GM23338 (cell line): ENCODE results near the gene DCST1. TPM values are rescaled to one million over a fixed set of nuclear protein-coding genes. Genes with fewer than 3 reads are reported as not detected.

Experiments used
- ATAC-seq: fragments of 200-7000 bp; cut with Tn5 transposase; 3 replicates; pipeline ENCODE4 v1.9.1; 2020
- DNase-seq: peaks from one replicate; pipeline ENCODE4 v3.0.0-alpha.2; 2015; ENCODE audit warnings: low spot score
- H2AFZ ChIP-seq: fragments of 200-600 bp; sonication (generic); 2 replicates; pipeline ENCODE4 v1.8.0; 2016; ENCODE audit warnings: antibody characterized with exemption, mild to moderate bottlenecking, moderate library complexity
- H3F3A ChIP-seq: fragments of 200-600 bp; sonication (generic); replicated peaks from 2 replicates; pipeline ENCODE4 v1.8.0; 2017; ENCODE audit warnings: antibody characterized with exemption, mixed run types, low read depth
- H3K27ac ChIP-seq: fragments of 200-600 bp; sonication (generic); 2 replicates; pipeline ENCODE4 v1.6.1; 2016; ENCODE audit warnings: low read depth
- H3K27me3 ChIP-seq: fragments of 200-600 bp; sonication (generic); 2 replicates; pipeline ENCODE4 v1.8.0; 2016; ENCODE audit warnings: mild to moderate bottlenecking, mixed run types, moderate library complexity; ENCODE audit not compliant: insufficient read depth
- H3K36me3 ChIP-seq: fragments of 200-600 bp; sonication (generic); 2 replicates; pipeline ENCODE4 v1.8.0; 2016; ENCODE audit warnings: mild to moderate bottlenecking; ENCODE audit not compliant: insufficient read depth
- H3K4me1 ChIP-seq: fragments of 200-600 bp; sonication (generic); 2 replicates; pipeline ENCODE4 v1.8.0; 2016; ENCODE audit warnings: mild to moderate bottlenecking, moderate library complexity; ENCODE audit not compliant: insufficient read depth
- H3K4me2 ChIP-seq: fragments of 200-600 bp; sonication (generic); 2 replicates; pipeline ENCODE4 v1.7.1; 2017; ENCODE audit warnings: mixed run types
- H3K4me3 ChIP-seq: fragments of 200-600 bp; sonication (generic); 2 replicates; pipeline ENCODE4 v1.6.1; 2016; ENCODE audit warnings: mixed run types
- H3K79me2 ChIP-seq: fragments of 200-600 bp; sonication (generic); replicated peaks from 2 replicates; pipeline ENCODE4 v1.8.0; 2017; ENCODE audit warnings: mild to moderate bottlenecking; ENCODE audit not compliant: insufficient read depth
- H3K9me2 ChIP-seq: fragments of 200-600 bp; sonication (generic); 2 replicates; pipeline ENCODE4 v1.8.0; 2017; ENCODE audit not compliant: insufficient read depth
- H4K20me1 ChIP-seq: fragments of 200-600 bp; sonication (generic); replicated peaks from 2 replicates; pipeline ENCODE4 v1.8.0; 2017; ENCODE audit warnings: mild to moderate bottlenecking; ENCODE audit not compliant: insufficient read depth
- H3K27ac Mint-ChIP-seq: 2 replicates; pipeline ENCODE4 v1.8.0; 2020; ENCODE audit warnings: inconsistent platforms, mild to moderate bottlenecking, moderate library complexity, mixed read lengths
- H3K27me3 Mint-ChIP-seq: 3 replicates; pipeline ENCODE4 v1.8.0; 2022; ENCODE audit warnings: low read depth, mild to moderate bottlenecking, moderate library complexity, mixed read lengths, inconsistent platforms; ENCODE audit not compliant: insufficient read depth, poor library complexity
- H3K36me3 Mint-ChIP-seq: 3 replicates; pipeline ENCODE4 v1.8.0; 2021; ENCODE audit warnings: low read depth, mild to moderate bottlenecking, inconsistent platforms, moderate library complexity, mixed read lengths
- H3K4me1 Mint-ChIP-seq: 3 replicates; pipeline ENCODE4 v1.8.0; 2020; ENCODE audit warnings: mild to moderate bottlenecking, inconsistent platforms, mixed read lengths
- H3K4me3 Mint-ChIP-seq: 3 replicates; pipeline ENCODE4 v1.8.0; 2021; ENCODE audit warnings: moderate library complexity, mild to moderate bottlenecking, inconsistent platforms, mixed read lengths
- H3K9me3 Mint-ChIP-seq: 3 replicates; pipeline ENCODE4 v1.8.0; 2020; ENCODE audit warnings: moderate library complexity, mild to moderate bottlenecking, inconsistent platforms, mixed read lengths
- CREB1 ChIP-seq: fragments of 250-450 bp; sonication (Bioruptor Pico); IDR thresholded peaks from 2 replicates; pipeline ENCODE4 v1.5.0; 2020; ENCODE audit warnings: low read depth, mild to moderate bottlenecking, moderate library complexity
- EZH2 ChIP-seq: fragments of 200-600 bp; sonication (generic); IDR thresholded peaks from one replicate; pipeline ENCODE4 v1.8.0; 2017; ENCODE audit warnings: antibody characterized with exemption, mild to moderate bottlenecking, low read depth; ENCODE audit not compliant: unreplicated experiment
- JUNB ChIP-seq: IDR thresholded peaks from one replicate; pipeline ENCODE4 v1.6.1; 2016; ENCODE audit warnings: antibody characterized with exemption; ENCODE audit not compliant: unreplicated experiment
- NANOG ChIP-seq: IDR thresholded peaks from 2 replicates; pipeline ENCODE4 v1.6.1; 2016; ENCODE audit warnings: antibody characterized with exemption, borderline replicate concordance
- POLR2AphosphoS5 ChIP-seq: IDR thresholded peaks from 2 replicates; pipeline ENCODE4 v1.6.1; 2016; ENCODE audit warnings: antibody characterized with exemption, low read depth
- REST ChIP-seq: IDR thresholded peaks from one replicate; pipeline ENCODE4 v1.6.1; 2018; ENCODE audit warnings: antibody characterized with exemption; ENCODE audit not compliant: unreplicated experiment
- STAT1 ChIP-seq: IDR thresholded peaks from one replicate; pipeline ENCODE4 v1.6.1; 2016; ENCODE audit warnings: antibody characterized with exemption; ENCODE audit not compliant: unreplicated experiment
- ZNF114 ChIP-seq: fragments of 250-450 bp; sonication (Bioruptor Pico); IDR thresholded peaks from 2 replicates; pipeline ENCODE4 v1.5.0; 2020; ENCODE audit warnings: mild to moderate bottlenecking, moderate library complexity
- ZNF331 ChIP-seq: fragments of 250-450 bp; sonication (Bioruptor Pico); IDR thresholded peaks from 2 replicates; pipeline ENCODE4 v1.5.0; 2020; ENCODE audit warnings: low read depth, mild to moderate bottlenecking, moderate library complexity
- ZNF462 ChIP-seq: fragments of 250-450 bp; sonication (Bioruptor Pico); IDR thresholded peaks from 2 replicates; pipeline ENCODE4 v1.5.0; 2020; ENCODE audit warnings: mild to moderate bottlenecking, moderate library complexity
- polyA plus RNA-seq: library from polyadenylated mRNA; unstranded; fragments of >200 nt; fragmentation: Nextera tagmentation; extraction: Ambion mirVana; gene quantifications from 2 replicates; pipeline ENCODE4 v1.2.1, GENCODE V29; 2016
- total RNA-seq: library from RNA; depleted of rRNA; stranded (reverse); fragments of >200 nt; shearing (Covaris generic); gene quantifications from 2 replicates; pipeline ENCODE4 v1.2.3, GENCODE V29; 2014
- TF ChIP-seq, protein P1 (sequence below): IDR thresholded peaks from 2 replicates; pipeline ENCODE4 v1.6.1; 2016; ENCODE audit warnings: antibody characterized with exemption

The DCST1 gene
- total and polyA plus RNA-seq, 2 experiments from 2014 or later, result not detected

GRCh38 chr1:155011437-155012025 lies 22.1 kb upstream of the DCST1 start (continued):
- TF ChIP-seq, protein P1, sequence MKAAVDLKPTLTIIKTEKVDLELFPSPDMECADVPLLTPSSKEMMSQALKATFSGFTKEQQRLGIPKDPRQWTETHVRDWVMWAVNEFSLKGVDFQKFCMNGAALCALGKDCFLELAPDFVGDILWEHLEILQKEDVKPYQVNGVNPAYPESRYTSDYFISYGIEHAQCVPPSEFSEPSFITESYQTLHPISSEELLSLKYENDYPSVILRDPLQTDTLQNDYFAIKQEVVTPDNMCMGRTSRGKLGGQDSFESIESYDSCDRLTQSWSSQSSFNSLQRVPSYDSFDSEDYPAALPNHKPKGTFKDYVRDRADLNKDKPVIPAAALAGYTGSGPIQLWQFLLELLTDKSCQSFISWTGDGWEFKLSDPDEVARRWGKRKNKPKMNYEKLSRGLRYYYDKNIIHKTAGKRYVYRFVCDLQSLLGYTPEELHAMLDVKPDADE, result no peak
- TF ChIP-seq STAT1 (no peak), NANOG (no peak), ZNF114 (CRISPR knock-in tag) (no peak)

DNA sequence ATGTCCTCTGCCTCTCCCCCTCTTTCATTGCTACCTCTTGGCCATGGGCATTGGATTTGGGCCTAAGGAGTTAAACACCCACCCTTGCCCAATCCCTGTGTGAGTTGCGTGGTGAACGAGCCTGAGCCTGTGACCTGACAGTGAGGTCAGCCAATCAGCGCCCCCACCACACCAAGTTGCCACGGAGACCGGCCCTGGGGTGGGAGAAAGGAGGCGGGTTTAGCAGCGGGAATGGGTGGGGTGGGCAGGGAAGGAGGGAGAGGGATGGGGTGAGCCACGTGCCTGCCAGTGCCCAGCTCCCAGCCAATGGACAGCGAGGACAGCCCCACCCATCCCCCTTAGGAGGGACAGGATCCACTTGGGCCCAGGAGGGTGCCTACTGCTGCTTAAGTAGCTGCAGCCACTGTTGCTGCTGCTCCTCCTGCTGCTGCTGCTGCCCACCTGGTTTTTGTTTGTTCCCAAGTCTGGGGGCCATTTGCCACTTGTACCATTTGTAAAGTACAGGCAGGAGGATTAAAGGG lies 21.5 kb upstream of the DCST1 start:
- Histone ChIP-seq H3K4me2 (peak overlapping the region; percentile 80), H2AFZ (no peak overlapping the region), H3F3A (0 out of 2 replicates have a peak, but pooled peaks cover 3% of the 10 kb centered on the region), H4K20me1 (peaks cover 7% of the 10 kb centered on the region), H3K27ac (no peak overlapping the region), H3K27me3 (no peaks in the 10 kb centered on the region), H3K4me3 (peak overlapping the region; percentile 38; the same call in 1 of the 2 replicates), H3K9me2 (no peaks in the 10 kb centered on the region), H3K36me3 (no peaks in the 10 kb centered on the region), H3K4me1 (peaks cover 48% of the 10 kb centered on the region), H3K79me2 (peaks cover 19% of the 10 kb centered on the region)
- H3K9me3 Mint-ChIP-seq, result no peaks in the 10 kb centered on the region
- DNase-seq (peak; percentile 91), ATAC-seq (peak; percentile 70)
- H3K4me1 Mint-ChIP-seq, result peaks cover 56% of the 10 kb centered on the region
- peak overlapping the region; percentile 55 for H3K4me3 Mint-ChIP-seq
- H3K36me3 Mint-ChIP-seq, result peaks cover 30% of the 10 kb centered on the region
- peaks cover 22% of the 10 kb centered on the region for H3K27me3 Mint-ChIP-seq
- peak overlapping the region; percentile 92 for H3K27ac Mint-ChIP-seq
- TF ChIP-seq ZNF331 (CRISPR knock-in tag), result no peak
- TF ChIP-seq EZH2, result no peak
- TF ChIP-seq ZNF114 (CRISPR knock-in tag), result no peak
- no peak for TF ChIP-seq NANOG
- no peak for TF ChIP-seq ZNF462 (CRISPR knock-in tag)
- TF ChIP-seq POLR2AphosphoS5, result peak; percentile 62; the same call in 1 of the 2 replicates
- TF ChIP-seq CREB1 (CRISPR knock-in tag), result no peak
- TF ChIP-seq, protein P1, result no peak
- peak; percentile 22 for TF ChIP-seq REST
- no peak for TF ChIP-seq JUNB
